Esophagus muscularis mucosa (tissue), 4 donors: ENCODE measurements around the gene CRLF2. TPM values are rescaled to one million over a fixed set of nuclear protein-coding genes. Genes with fewer than 3 reads are reported as not detected.
A peak's percentile ranks its signal among the peaks of the same experiment; 100 is the strongest.
"Not testable (repeated sequence)": the region's sequence is repeated elsewhere in the genome, so short reads cannot be mapped to it uniquely, and the experiment has no call there.

Source experiments
- DNase-seq: peaks from one replicate; pipeline ENCODE4 v3.0.0-alpha.2; 2017; ENCODE audit errors: extremely low spot score
- H3K27ac ChIP-seq, 4 donors: fragments of 200-600 bp; sonication (generic); replicated peaks in 1 of 4; 1 replicate in 3 of 4; 2 replicates in 1 of 4; pipeline ENCODE4 v1.5.1; 2016 to 2019; ENCODE audit warnings: mild to moderate bottlenecking in 1 of 4
- H3K27me3 ChIP-seq, 4 donors: fragments of 200-600 bp; sonication (generic); one replicate each; pipeline versions ENCODE4 v1.5.1 to v1.6.0; 2016 to 2019
- H3K36me3 ChIP-seq, 4 donors: fragments of 200-600 bp; sonication (generic); one replicate each; pipeline ENCODE4 v1.5.1; 2016 to 2019
- H3K4me1 ChIP-seq, 4 donors: fragments of 200-600 bp; sonication (generic); one replicate each; pipeline ENCODE4 v1.5.1; 2016 to 2019
- H3K4me3 ChIP-seq, 4 donors: fragments of 200-600 bp; sonication (generic); 1 replicate in 2 of 4; 2 replicates in 2 of 4; pipeline ENCODE4 v1.5.1; 2016 to 2019; ENCODE audit warnings: mild to moderate bottlenecking in 4 of 4, moderate library complexity in 1 of 4
- H3K9me3 ChIP-seq, 4 donors: fragments of 200-600 bp; sonication (generic); 1 replicate in 3 of 4; 2 replicates in 1 of 4; pipeline ENCODE4 v1.5.1; 2016 to 2019
- CTCF ChIP-seq, 3 experiments: fragments of 200-600 bp in 2 of 3; fragments of 450-650 bp in 1 of 3; sonication (generic) in 2 of 3; IDR thresholded peaks; one replicate each; pipeline ENCODE4 v1.5.1; 2017 to 2019; ENCODE audit warnings: antibody characterized with exemption in 3 of 3, mild to moderate bottlenecking in 2 of 3, moderate library complexity in 1 of 3
- EP300 ChIP-seq: sonication (generic); formaldehyde crosslinking; IDR thresholded peaks from one replicate; pipeline ENCODE4 v1.6.1; 2017; ENCODE audit warnings: antibody characterized with exemption
- POLR2A ChIP-seq: fragments of 450-650 bp; IDR thresholded peaks from one replicate; pipeline ENCODE4 v1.6.1; 2017; ENCODE audit warnings: antibody characterized with exemption, moderate library complexity, mild to moderate bottlenecking, low read depth
- POLR2AphosphoS5 ChIP-seq, 2 donors: sonication (generic); formaldehyde crosslinking; IDR thresholded peaks; one replicate each; pipeline ENCODE4 v1.6.1; 2017; ENCODE audit warnings: antibody characterized with exemption in 2 of 2
- WGBS: methylation state at CpG from one replicate; pipeline ENCODE4 v1.1.5; 2018; 5-methylcytosine and 5-hydroxymethylcytosine counted together
- intact Hi-C: fragments of 100-400 bp; cut with DNase I; formaldehyde crosslinking; loops from one replicate; pipeline ENCODE4 v1.15.1; 2023
- total RNA-seq, 4 donors: library from RNA; depleted of rRNA; stranded (reverse); fragments of >200 nt; gene quantifications; one replicate each; pipeline versions ENCODE4 v1.1.0 to v1.2.1, GENCODE V29; 2016

CRLF2 gene
- total RNA-seq, 4 donors from 2014 or later, result 0.63 to 2.1 (median 1.3) TPM; not detected in 1

DNA sequence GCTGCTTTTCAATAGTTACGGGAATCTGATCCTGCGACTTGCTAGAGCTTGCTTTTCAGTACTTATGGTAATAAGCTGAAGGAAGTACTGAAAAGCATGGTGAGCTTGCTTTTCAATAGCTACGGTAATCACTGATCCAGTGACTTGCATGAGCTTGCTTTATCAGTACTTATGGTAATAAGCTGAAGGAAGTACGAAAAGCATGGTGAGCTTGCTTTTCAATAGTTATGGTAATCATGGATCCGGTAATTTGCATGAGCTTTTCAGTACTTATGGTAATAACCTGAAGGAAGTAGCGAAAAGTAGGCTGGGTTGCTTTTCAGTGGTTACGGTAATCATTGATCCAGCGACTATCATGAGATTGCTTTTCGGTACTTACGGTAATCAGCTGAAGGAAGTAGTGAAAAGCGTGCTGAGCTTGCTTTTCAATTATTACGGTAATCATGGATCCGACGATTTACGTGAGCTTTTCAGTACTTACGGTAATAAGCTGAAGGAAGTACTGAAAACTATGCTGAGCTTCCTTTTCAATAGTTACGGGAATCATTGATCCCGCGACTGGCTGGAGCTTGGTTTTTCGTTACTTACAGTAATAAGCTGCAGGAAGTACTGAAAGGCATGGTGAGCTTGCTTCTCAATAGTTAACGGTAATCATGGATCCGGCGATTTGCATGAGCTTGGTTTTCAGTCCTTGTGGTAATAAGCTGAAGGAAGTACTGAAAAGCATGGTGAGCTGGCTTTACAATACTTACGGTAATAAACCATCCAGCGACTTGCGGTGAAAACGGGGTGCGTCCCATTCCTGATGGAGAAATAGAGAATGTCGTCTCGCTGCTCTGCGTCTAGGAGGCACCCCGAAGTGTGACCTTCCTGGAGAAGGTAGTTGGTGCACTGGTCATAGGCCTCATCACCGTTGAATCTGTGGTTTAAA lies 6.5 kb downstream of the CRLF2 start:
- TF ChIP-seq POLR2A (no peak), CTCF (IDR thresholded peaks at IDR 0.05) (no peak), EP300 (no peak), POLR2AphosphoS5 (IDR thresholded peaks at IDR 0.05) (no peak)
- intact Hi-C loops, result no loop called here
- peaks cover 0 to 39% (median under 1%) of the 10 kb centered on the region in 4 donors for H3K27me3 ChIP-seq
- no peaks in the 10 kb centered on the region for H3K9me3 ChIP-seq
- no peak overlapping the region for H3K27ac ChIP-seq
- H3K4me1 ChIP-seq, result peaks cover 11 to 18% (median 14%) of the 10 kb centered on the region in 4 donors
- H3K36me3 ChIP-seq, result no peaks in the 10 kb centered on the region
- WGBS, result 4% methylated on average over 33 of the region's 33 CpGs
- no peak for DNase-seq
- peak overlapping the region; percentile 33 to 59 (median 40) for H3K4me3 ChIP-seq

DNA sequence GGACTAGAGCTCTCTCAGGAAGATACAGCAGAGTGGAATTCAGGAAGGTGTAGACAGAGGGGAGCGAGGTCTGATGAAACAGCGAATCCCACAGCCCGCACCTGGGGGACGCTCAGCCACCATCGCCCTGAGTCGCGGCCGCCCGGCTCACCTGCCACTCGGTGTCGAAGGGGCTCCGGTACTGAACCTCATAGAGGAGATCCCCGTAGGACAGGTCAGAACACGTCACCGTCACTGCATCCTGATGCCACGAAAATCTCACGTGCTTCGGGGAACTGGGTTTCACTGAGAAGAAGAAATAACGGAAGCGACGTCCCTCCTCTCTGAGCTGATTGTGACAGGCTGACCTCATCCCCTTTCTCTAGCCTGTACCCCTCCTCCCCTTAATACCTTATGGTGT lies 10.2 kb downstream of the CRLF2 start:
- H3K27me3 ChIP-seq, result peaks cover 0 to 56% (median 2%) of the 10 kb centered on the region in 4 donors
- DNase-seq, result peak; percentile 83
- H3K27ac ChIP-seq, result no peak overlapping the region
- TF ChIP-seq POLR2AphosphoS5 (IDR thresholded peaks at IDR 0.05), result no peak
- no peak for TF ChIP-seq POLR2A
- no peak for TF ChIP-seq EP300
- TF ChIP-seq CTCF (IDR thresholded peaks at IDR 0.05), result no peak
- WGBS, result 87% methylated on average over 21 of the region's 21 CpGs
- peaks cover 11 to 18% (median 14%) of the 10 kb centered on the region in 4 donors for H3K4me1 ChIP-seq
- no peaks in the 10 kb centered on the region for H3K9me3 ChIP-seq
- intact Hi-C loops, result no loop called here
- no peak overlapping the region for H3K4me3 ChIP-seq
- no peaks in the 10 kb centered on the region for H3K36me3 ChIP-seq

DNA sequence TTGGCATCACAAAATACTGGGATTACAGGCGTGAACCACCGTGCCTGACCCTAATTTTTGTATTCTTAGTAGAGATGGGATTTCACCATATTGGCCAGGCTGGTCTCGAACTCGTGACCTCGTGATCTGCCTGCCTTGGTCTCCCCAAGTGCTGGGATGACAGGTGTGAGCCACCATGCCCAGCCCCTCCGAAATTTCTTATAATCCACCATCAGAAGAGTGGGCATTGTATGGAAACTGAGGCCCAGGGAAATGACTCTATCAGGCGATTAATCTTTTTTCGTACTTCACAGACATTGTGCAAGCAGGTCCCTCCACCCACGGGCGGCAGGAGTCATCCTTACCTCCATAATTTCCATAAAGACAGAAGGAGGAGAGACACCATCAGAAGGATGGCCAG lies 16.0 kb downstream of the CRLF2 start:
- WGBS, result 86% methylated on average over 10 of the region's 10 CpGs
- no peaks in the 10 kb centered on the region for H3K9me3 ChIP-seq
- no peaks in the 10 kb centered on the region for H3K36me3 ChIP-seq
- no peak overlapping the region for H3K27ac ChIP-seq
- no peak overlapping the region for H3K4me3 ChIP-seq
- H3K27me3 ChIP-seq, result peaks cover 0 to 19% (median 2%) of the 10 kb centered on the region in 4 donors
- TF ChIP-seq EP300, result no peak
- no peak for TF ChIP-seq CTCF (IDR thresholded peaks at IDR 0.05)
- TF ChIP-seq POLR2AphosphoS5 (IDR thresholded peaks at IDR 0.05), result no peak
- no peak for TF ChIP-seq POLR2A
- intact Hi-C loops, result no loop called here
- no peaks in the 10 kb centered on the region for H3K4me1 ChIP-seq
- DNase-seq, result peak; percentile 87

DNA sequence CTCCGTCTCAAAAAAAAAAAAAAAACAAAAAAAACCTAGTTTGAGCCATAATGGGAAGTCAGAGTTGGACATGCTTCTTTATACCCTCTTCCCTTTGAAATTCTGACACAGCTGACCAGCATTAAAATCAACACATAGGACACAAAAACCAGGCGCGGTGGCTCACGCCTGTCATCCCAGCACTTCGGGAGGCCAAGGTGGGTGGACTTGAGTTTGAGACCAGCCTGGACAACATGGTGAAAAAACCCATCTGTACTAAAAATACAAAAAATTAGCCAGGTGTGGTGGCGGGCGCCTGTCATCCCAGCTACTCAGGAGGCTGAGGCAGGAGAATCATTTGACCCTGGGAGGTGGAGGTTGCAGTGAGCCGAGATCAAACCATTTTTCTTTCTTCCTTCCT lies 20.3 kb downstream of the CRLF2 start:
- intact Hi-C loops, result not testable (repeated sequence)
- WGBS, result 79% methylated on average over 8 of the region's 8 CpGs

DNA sequence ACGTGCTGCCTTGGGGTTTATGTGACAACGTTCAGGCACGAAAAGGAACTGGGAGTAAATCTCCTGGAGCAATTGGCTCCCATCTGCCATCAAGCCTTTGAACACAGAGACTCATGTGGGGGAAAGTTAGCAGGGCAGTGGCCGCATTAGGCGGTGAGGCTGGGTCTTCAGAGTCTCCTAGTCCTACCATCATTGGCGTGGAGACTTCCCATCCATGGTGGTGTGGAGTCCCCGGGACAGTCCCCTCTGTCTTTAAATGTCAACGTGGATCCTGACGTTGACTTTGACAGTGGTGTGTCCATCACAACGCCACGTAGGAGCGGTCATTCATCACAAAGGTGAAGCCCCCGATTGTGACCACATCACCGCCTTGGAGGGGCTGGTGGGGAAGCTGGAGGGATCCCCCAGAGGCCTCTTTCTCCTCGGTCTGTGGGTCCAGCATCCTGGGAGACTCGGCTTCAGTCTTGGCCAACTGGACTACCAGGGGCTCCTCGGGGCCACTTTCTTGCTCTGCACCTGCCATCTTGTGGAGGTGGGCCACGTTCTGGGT lies 21.8 kb downstream of the CRLF2 start:
- TF ChIP-seq POLR2A, result no peak
- no peak for TF ChIP-seq CTCF (IDR thresholded peaks at IDR 0.05)
- TF ChIP-seq EP300, result no peak
- TF ChIP-seq POLR2AphosphoS5 (IDR thresholded peaks at IDR 0.05), result no peak
- peak; percentile 55 for DNase-seq
- intact Hi-C loops, result no loop called here
- 76% methylated on average over 11 of the region's 18 CpGs for WGBS
- Histone ChIP-seq H3K9me3 (no peaks in the 10 kb centered on the region), H3K27me3 (peaks cover 0 to 7% (median 0%) of the 10 kb centered on the region in 4 donors), H3K36me3 (no peaks in the 10 kb centered on the region), H3K4me3 (no peak overlapping the region), H3K27ac (no peak overlapping the region), H3K4me1 (no peaks in the 10 kb centered on the region)

More for the DNA sequence above, 20.3 kb downstream of the CRLF2 start:
- H3K27ac ChIP-seq, H3K27me3 ChIP-seq, H3K4me3 ChIP-seq, H3K9me3 ChIP-seq, H3K36me3 ChIP-seq, H3K4me1 ChIP-seq: not testable (repeated sequence)
- peak; percentile 5 for DNase-seq
